Left cardiac atrium (tissue), 4 donors: ENCODE measurements around the gene GALNT16. TPM values are rescaled to one million over a fixed set of nuclear protein-coding genes. Genes with fewer than 3 reads are reported as not detected.
"Not testable (repeated sequence)": the region's sequence is repeated elsewhere in the genome, so short reads cannot be mapped to it uniquely, and the experiment has no call there.

Experiments
- ATAC-seq, 2 donors: fragments of 200-7000 bp; cut with Tn5 transposase; one replicate each; pipeline ENCODE4 v1.9.1; 2020; ENCODE audit warnings: mild to moderate bottlenecking in 2 of 2, moderate library complexity in 2 of 2
- DNase-seq: peaks from one replicate; pipeline ENCODE4 v3.0.0-alpha.2; 2020
- intact Hi-C, 2 donors: fragments of 100-400 bp; cut with DNase I; formaldehyde crosslinking; loops; one replicate each; pipeline versions ENCODE4 v1.14.1 to v1.15.1; 2022 to 2023
- long read RNA-seq: library from polyadenylated mRNA; unstranded; transcript quantifications from one replicate; pipeline ENCODE4 v2.0.0, GENCODE V29; 2021
- total RNA-seq, 2 donors: library from RNA; stranded (reverse); fragmentation: NEBNext Ultra II Directional; extraction: Animal tissue kit (Norgen Biotek cat#: 25700); gene quantifications; one replicate each; pipeline ENCODE4 v1.2.1, GENCODE V29; 2021
- donor health status: DM: no; HTN: yes; CAD: no.
- donor health status: DM: no; HTN: yes; CAD: no; lungs with severe emphysema.
- donor health status: DM: yes; HTN: yes; CAD: no.
- donor health status: Dilated cardiomyopathy.

GALNT16 gene
- total RNA-seq: 10 to 100 TPM; 28.8 to 50.0 TPM
- long read RNA-seq, full-length matches to known transcripts: 52 of 67 reads
- long read RNA-seq, partial matches to known transcripts: 8 of 67 reads
- long read RNA-seq, other reads (novel, unspliced or antisense): 7 of 67 reads

GRCh38 chr14:69259527-69260189, at the start of gene GALNT16:
TSS of gene GALNT16 (plus strand) at chr14:69260158. CDS start at chr14:69260291, 133 bp downstream.
- intact Hi-C loops: loop anchor here (10.0 kb wide), 2 partner anchors 55 to 95 kb away; no protein-coding TSS in a partner anchor
- peak; percentile 61 for DNase-seq
- ATAC-seq: peak; percentile 41 to 45

GRCh38 chr14:69214393-69214792, 45.6 kb upstream of the GALNT16 start:
- DNase-seq (no peak), ATAC-seq (no peak)
- intact Hi-C loops: loop anchor here in 1 of 2 donors (10.0 kb wide), 1 partner anchor 330 kb away; no protein-coding TSS in a partner anchor

- intact Hi-C loops: loop anchor here in 1 of 2 donors (10.0 kb wide), 1 partner anchor 333 kb away; no protein-coding TSS in a partner anchor
- not testable (repeated sequence) for ATAC-seq, DNase-seq
Measured at GRCh38 chr14:69217663-69218062, 42.3 kb upstream of the GALNT16 start.

- ATAC-seq: no peak
- intact Hi-C loops: loop anchor here (5.0 to 10.0 kb wide), 3 partner anchors 70 to 98 kb away; partner anchors contain the start of gene DCAF5 (in 1 of the 2)
- no peak for DNase-seq
Measured at GRCh38 chr14:69224946-69225345, 35.0 kb upstream of the GALNT16 start.

- intact Hi-C loops: loop anchor here (10.0 kb wide), 2 partner anchors 71 to 91 kb away; partner anchors contain the start of gene DCAF5 (in 1 of the 2)
- DNase-seq (peak; percentile 35), ATAC-seq (peak; percentile 82 to 91)
Measured at GRCh38 chr14:69226178-69226577, 33.8 kb upstream of the GALNT16 start.

GRCh38 chr14:69226736-69227135, 33.2 kb upstream of the GALNT16 start:
- intact Hi-C loops: loop anchor here (10.0 kb wide), 2 partner anchors 72 to 92 kb away; partner anchors contain the start of gene DCAF5 (in 1 of the 2)
- DNase-seq (no peak), ATAC-seq (peak; percentile 10 to 13)

GRCh38 chr14:69231486-69231885, 28.5 kb upstream of the GALNT16 start:
- ATAC-seq: peak; percentile 41 to 78
- no peak for DNase-seq
- intact Hi-C loops: no loop called here

- intact Hi-C loops: no loop called here
- ATAC-seq (no peak), DNase-seq (no peak)
Measured at GRCh38 chr14:69232388-69232787, 27.6 kb upstream of the GALNT16 start.

GRCh38 chr14:69234106-69234505, 25.9 kb upstream of the GALNT16 start:
- intact Hi-C loops: no loop called here
- no peak for DNase-seq
- no peak for ATAC-seq

- intact Hi-C loops: no loop called here
- no peak for DNase-seq
- ATAC-seq: no peak
Measured at GRCh38 chr14:69235708-69236107, 24.2 kb upstream of the GALNT16 start.

- DNase-seq (no peak), ATAC-seq (no peak)
- intact Hi-C loops: no loop called here
Measured at GRCh38 chr14:69237142-69237541, 22.8 kb upstream of the GALNT16 start.

- intact Hi-C loops: no loop called here
- no peak for ATAC-seq
- DNase-seq: no peak
Measured at GRCh38 chr14:69237584-69237983, 22.4 kb upstream of the GALNT16 start.

GRCh38 chr14:69238883-69239282, 21.1 kb upstream of the GALNT16 start:
- ATAC-seq (no peak), DNase-seq (no peak)
- intact Hi-C loops: no loop called here

- ATAC-seq (peak; percentile 23 to 27), DNase-seq (no peak)
- intact Hi-C loops: loop anchor here (5.0 to 10.0 kb wide), 2 partner anchors 214 to 222 kb away; no protein-coding TSS in a partner anchor
Measured at GRCh38 chr14:69240527-69241173, 19.3 kb upstream of the GALNT16 start.

GRCh38 chr14:69241577-69241976, 18.4 kb upstream of the GALNT16 start:
- DNase-seq (no peak), ATAC-seq (no peak)
- intact Hi-C loops: loop anchor here (5.0 to 10.0 kb wide), 2 partner anchors 213 to 221 kb away; no protein-coding TSS in a partner anchor

GRCh38 chr14:69242311-69243224, 17.4 kb upstream of the GALNT16 start:
- peak; percentile 64 to 72 for ATAC-seq
- peak; percentile 44 for DNase-seq
- intact Hi-C loops: loop anchor here (5.0 to 10.0 kb wide), 2 partner anchors 212 to 220 kb away; no protein-coding TSS in a partner anchor

- ATAC-seq (no peak), DNase-seq (no peak)
- intact Hi-C loops: loop anchor here (2.0 to 10.0 kb wide), 3 partner anchors 118 to 217 kb away; no protein-coding TSS in a partner anchor
Measured at GRCh38 chr14:69244946-69245345, 15.0 kb upstream of the GALNT16 start.

GRCh38 chr14:69246331-69246730, 13.6 kb upstream of the GALNT16 start:
- no peak for DNase-seq
- intact Hi-C loops: loop anchor here in 1 of 2 donors (10.0 kb wide), 1 partner anchor 208 kb away; no protein-coding TSS in a partner anchor
- no peak for ATAC-seq
